HG02970 (cell line): ENCODE results near the gene OVOL1.
"Not testable (repeated sequence)": the region's sequence is repeated elsewhere in the genome, so short reads cannot be mapped to it uniquely, and the experiment has no call there.

ENCODE experiments used
- ATAC-seq: cut with Tn5 transposase; IDR thresholded peaks from one replicate; pipeline ENCODE4 v1.9.1; 2021; ENCODE audit warnings: mild to moderate bottlenecking, moderate library complexity, moderate number of reproducible peaks; ENCODE audit not compliant: unreplicated experiment, low FRiP score

Gene OVOL1

GRCh38 chr11:65810046-65810868, 23.4 kb downstream of the OVOL1 start:
- no peak for ATAC-seq

GRCh38 chr11:65811764-65812475, 25.1 kb downstream of the OVOL1 start:
- ATAC-seq = no peak

GRCh38 chr11:65814131-65814985, 27.5 kb downstream of the OVOL1 start:
- ATAC-seq = no peak

- ATAC-seq = no peak
Measured at GRCh38 chr11:65814986-65815565, 28.2 kb downstream of the OVOL1 start.

GRCh38 chr11:65816696-65817095, 29.8 kb downstream of the OVOL1 start:
- no peak for ATAC-seq

- ATAC-seq = no peak
Measured at GRCh38 chr11:65817312-65817834, 30.5 kb downstream of the OVOL1 start.

GRCh38 chr11:65817835-65818680, 31.2 kb downstream of the OVOL1 start:
- ATAC-seq = peak; percentile 76

- ATAC-seq = no peak
Measured at GRCh38 chr11:65821107-65821506, 34.2 kb downstream of the OVOL1 start.

GRCh38 chr11:65822776-65823528, 36.1 kb downstream of the OVOL1 start:
- no peak for ATAC-seq

- no peak for ATAC-seq
Measured at GRCh38 chr11:65826984-65827735, 40.3 kb downstream of the OVOL1 start.

- no peak for ATAC-seq
Measured at GRCh38 chr11:65829459-65829858, 42.6 kb downstream of the OVOL1 start.

GRCh38 chr11:65832231-65832630, 45.4 kb downstream of the OVOL1 start:
- ATAC-seq = not testable (repeated sequence)

GRCh38 chr11:65833297-65834030, 46.6 kb downstream of the OVOL1 start, which contains the start of gene SNX32:
Gene SNX32, plus strand, starts transcription at chr11:65833963. Its CDS starts 103 bp downstream, at chr11:65834066.
- ATAC-seq = peak; percentile 86

GRCh38 chr11:65834202-65834601, 47.3 kb downstream of the OVOL1 start:
- ATAC-seq = no peak

GRCh38 chr11:65842144-65842543, 55.3 kb downstream of the OVOL1 start:
- no peak for ATAC-seq

- no peak for ATAC-seq
Measured at GRCh38 chr11:65843811-65844210, 56.9 kb downstream of the OVOL1 start.

GRCh38 chr11:65844231-65844872, 57.5 kb downstream of the OVOL1 start:
- no peak for ATAC-seq
